K562 (cell line): ENCODE data around the gene PRSS12. TPM values are rescaled to one million over a fixed set of nuclear protein-coding genes. Genes with fewer than 3 reads are reported as not detected.

Source experiments
- ATAC-seq: fragments of 200-7000 bp; cut with Tn5 transposase; 3 replicates; pipeline ENCODE4 v1.9.1; 2020; ENCODE audit warnings: moderate library complexity
- BruUV-seq: library from RNA; stranded (reverse); fragments of 400-500 nt; replicated peaks from 2 replicates; lab custom pipeline; 2021; lab: Mats Ljungman, UMichigan
- CTCF ChIA-PET: fragments of 300-600 bp; formaldehyde crosslinking; extraction: SDS; loops from one replicate; lab custom pipeline; 2021; ENCODE audit warnings: low intra/inter-chr PET ratio; lab: Yijun Ruan, JAX
- POLR2A ChIA-PET: fragments of 300-600, 350-650 bp; sonication (Branson Sonifier 250); formaldehyde crosslinking; extraction: SDS; loops from one replicate; lab custom pipeline; 2021; ENCODE audit warnings: antibody characterized with exemption, inconsistent platforms; lab: Yijun Ruan, JAX
- DNase-seq, 4 experiments: peaks; one replicate each; pipeline versions ENCODE4 v3.0.0 to v3.0.0-alpha.2; 2011 to 2018; ENCODE audit warnings: low spot score in 3 of 4, mixed read lengths in 3 of 4; ENCODE audit errors: extremely low read depth in 1 of 4
- FAIRE-seq: peaks from 2 replicates; lab custom pipeline; 2011; peaks lifted over from hg19 to GRCh38; lab: Jason Lieb, UNC
- H2AFZ ChIP-seq: 2 replicates; pipeline ENCODE4 v1.6.0; 2011; ENCODE audit warnings: low read depth, low read length, control low read depth, inconsistent platforms
- H3K27ac ChIP-seq: fragments of 200-600 bp; 3 replicates; pipeline ENCODE4 v1.8.0; 2011; ENCODE audit warnings: low read depth, mild to moderate bottlenecking, control low read depth, inconsistent platforms, low read length, moderate library complexity, mixed read lengths; ENCODE audit errors: extremely low read depth
- H3K27me3 ChIP-seq, 2 experiments: fragments of 300-600 bp in 1 of 2; 2 replicates in 1 of 2; 3 replicates in 1 of 2; pipeline versions ENCODE4 v1.6.0 to v1.8.0; 2011; ENCODE audit warnings: inconsistent platforms in 2 of 2, low read length in 2 of 2, mild to moderate bottlenecking in 1 of 2, mixed read lengths in 1 of 2, moderate library complexity in 1 of 2; ENCODE audit not compliant: control insufficient read depth in 2 of 2, insufficient read depth in 2 of 2
- H3K36me3 ChIP-seq: fragments of 300-600 bp; 3 replicates; pipeline ENCODE4 v1.8.0; 2011; ENCODE audit warnings: mild to moderate bottlenecking, low read length, inconsistent platforms; ENCODE audit not compliant: control insufficient read depth, insufficient read depth
- H3K4me1 ChIP-seq, 2 experiments: fragments of 200-600 bp in 1 of 2; replicated peaks in 1 of 2; 2 replicates in 1 of 2; 3 replicates in 1 of 2; pipeline versions ENCODE4 v1.5.1 to v1.8.0; 2011; ENCODE audit warnings: inconsistent platforms in 2 of 2, low read length in 2 of 2, mild to moderate bottlenecking in 1 of 2, mixed read lengths in 1 of 2, moderate library complexity in 1 of 2; ENCODE audit not compliant: control insufficient read depth in 2 of 2, insufficient read depth in 2 of 2
- H3K4me2 ChIP-seq: 2 replicates; pipeline ENCODE4 v1.6.1; 2011; ENCODE audit warnings: low read length, control low read depth, inconsistent platforms, mixed read lengths; ENCODE audit not compliant: insufficient read depth
- H3K4me3 ChIP-seq: fragments of 200-600 bp; sonication (generic), shearing (Covaris generic); 2 replicates; pipeline ENCODE4 v1.5.1; 2016; ENCODE audit warnings: control low read depth, inconsistent platforms
- H3K79me2 ChIP-seq: fragments of 200-600 bp; 3 replicates; pipeline ENCODE4 v1.8.0; 2011; ENCODE audit warnings: low read length, inconsistent platforms; ENCODE audit not compliant: control insufficient read depth, insufficient read depth
- H3K9ac ChIP-seq, 2 experiments: 2 replicates each; pipeline versions ENCODE4 v1.6.0 to v1.6.1; 2011; ENCODE audit warnings: low read depth in 2 of 2, low read length in 2 of 2, control low read depth in 1 of 2, inconsistent platforms in 1 of 2, mild to moderate bottlenecking in 1 of 2, mixed read lengths in 1 of 2; ENCODE audit not compliant: insufficient read depth in 1 of 2
- H3K9me1 ChIP-seq: one replicate; pipeline ENCODE4 v1.6.0; 2011; ENCODE audit warnings: inconsistent platforms, mild to moderate bottlenecking, low read length, moderate library complexity; ENCODE audit not compliant: control insufficient read depth, insufficient read depth
- H3K9me3 ChIP-seq: replicated peaks from 2 replicates; pipeline ENCODE4 v1.5.1; 2011; ENCODE audit warnings: low read depth, low read length, inconsistent platforms; ENCODE audit not compliant: control insufficient read depth, insufficient read depth
- H4K20me1 ChIP-seq: replicated peaks from 2 replicates; pipeline ENCODE4 v1.6.1; 2011; ENCODE audit warnings: low read length, inconsistent platforms, mixed read lengths; ENCODE audit not compliant: control insufficient read depth, insufficient read depth
- CEBPB ChIP-seq: fragments of 450-650 bp; IDR thresholded peaks from 2 replicates; pipeline ENCODE4 v1.6.1; 2016; ENCODE audit warnings: missing genetic modification characterization, missing compliant biosample characterization
- HDAC2 ChIP-seq: fragments of 450-650 bp; IDR thresholded peaks from 2 replicates; pipeline ENCODE4 v1.6.1; 2016; ENCODE audit warnings: mild to moderate bottlenecking
- JUN ChIP-seq, 2 experiments: sonication (generic) in 1 of 2; formaldehyde crosslinking in 1 of 2; IDR thresholded peaks; 2 replicates each; pipeline versions ENCODE4 v1.6.1 to v1.8.0; 2012 to 2022; ENCODE audit warnings: borderline replicate concordance in 2 of 2, mild to moderate bottlenecking in 2 of 2, improper control_type of control experiment in 1 of 2, low read depth in 1 of 2, low read length in 1 of 2, missing genetic modification reagents in 1 of 2
- SFPQ ChIP-seq: fragments of 200-400 bp; formaldehyde crosslinking; IDR thresholded peaks from 2 replicates; pipeline ENCODE4 v1.6.1; 2017; ENCODE audit warnings: mild to moderate bottlenecking, low read depth, low read length, moderate library complexity
- TCFL5 ChIP-seq: fragments of 250-450 bp; sonication (Bioruptor Pico); conservative IDR thresholded peaks from 2 replicates; pipeline ENCODE4 v1.6.1; 2021; ENCODE audit warnings: mild to moderate bottlenecking, moderate library complexity, matching md5 sums
- ZNF316 ChIP-seq: fragments of 450-650 bp; IDR thresholded peaks from 2 replicates; pipeline ENCODE4 v1.6.1; 2016
- WGBS: fragments of 100-300 bp; shearing (Covaris generic); methylation state at CpG from one replicate; pipeline ENCODE4 v1.1.6; 2016; ENCODE audit warnings: low coverage, mixed read lengths; ENCODE audit not compliant: insufficient coverage; ENCODE audit errors: missing lambda C conversion rate; 5-methylcytosine and 5-hydroxymethylcytosine counted together
- in situ Hi-C: fragments of 300-500 bp; cut with MboI; formaldehyde crosslinking; loops from 4 replicates; pipeline ENCODE4 v1.15.0; 2018; ENCODE audit warnings: inconsistent platforms, mixed read lengths
- intact Hi-C: fragments of 100-400 bp; cut with micrococcal nuclease; formaldehyde crosslinking; loops from 2 replicates; pipeline ENCODE4 v1.14.2; 2022
- polyA plus RNA-seq, 8 experiments: library from polyadenylated mRNA; depleted of rRNA in 4 of 8; stranded (reverse) in 5 of 8; unstranded in 3 of 8; fragments of >200 nt; fragmentation: Nextera tagmentation in 2 of 8; fragmentation: Illumina TruSeq in 1 of 8; extraction: Ambion mirVana in 2 of 8; extraction: Trizol in 1 of 8; gene quantifications; 2 replicates each; pipeline versions ENCODE4 v1.2.1 to v1.2.3, GENCODE V29; 2011 to 2014; ENCODE audit warnings: inconsistent platforms in 1 of 8, missing spikeins in 1 of 8
- total RNA-seq, 7 experiments: library from RNA; depleted of rRNA in 6 of 7; stranded (reverse); fragments of >200 nt in 6 of 7; fragmentation: Illumina TruSeq in 2 of 7; extraction: Trizol in 2 of 7; gene quantifications; 2 replicates each; pipeline versions ENCODE4 v1.2.1 to v1.2.3, GENCODE V29; 2011 to 2021; ENCODE audit warnings: low replicate concordance in 1 of 7

The PRSS12 gene
- total and polyA plus RNA-seq, 9 of the 15 experiments (the other 6 are each of a cell fraction or from before 2014, with no cell fraction given): 0.06 to 0.11 (median 0.09) TPM; not detected in 6

GRCh38 chr4:118326585-118326984 lies 26.2 kb downstream of the PRSS12 start:
- no peaks in the 10 kb centered on the region for H3K36me3 ChIP-seq
- no peaks in the 10 kb centered on the region for H4K20me1 ChIP-seq
- H2AFZ ChIP-seq: no peak overlapping the region
- H3K4me3 ChIP-seq: no peak overlapping the region
- H3K9ac ChIP-seq: no peak overlapping the region
- in situ Hi-C loops (no loop called here), intact Hi-C loops (no loop called here)
- H3K4me2 ChIP-seq: no peak overlapping the region
- no peak overlapping the region for H3K27ac ChIP-seq
- BruUV-seq: no TSS peak
- FAIRE-seq: no peak
- no peaks in the 10 kb centered on the region for H3K79me2 ChIP-seq
- 3% methylated on average over 2 of the region's 2 CpGs for WGBS
- H3K9me1 ChIP-seq: no peaks in the 10 kb centered on the region
- H3K9me3 ChIP-seq: no peaks in the 10 kb centered on the region
- no peak for ATAC-seq
- DNase-seq: no peak
- CTCF ChIA-PET: no interaction called here
- TF ChIP-seq JUN (IDR thresholded peaks at IDR 0.05; ENCODE audit: borderline replicate concordance, low read depth, low read length) (no peak), JUN (CRISPR knock-in tag; IDR thresholded peaks at IDR 0.05; ENCODE audit: borderline replicate concordance) (no peak), HDAC2 (no peak), ZNF316 (no peak), SFPQ (no peak), TCFL5 (CRISPR knock-in tag) (no peak), CEBPB (0 out of 2 replicates have a peak, but pooled peaks have one; percentile 14)
- TF ChIP-seq, all 486 proteins: peak for 1
- Histone ChIP-seq H3K4me1 (no peaks in the 10 kb centered on the region), H3K27me3 (no peaks in the 10 kb centered on the region)
- POLR2A ChIA-PET: no interaction called here
